Natural killer cell (primary cell): Measurements from ENCODE around the gene CIAO2B. TPM values are rescaled to one million over a fixed set of nuclear protein-coding genes. Genes with fewer than 3 reads are reported as not detected.

Experiments
- ATAC-seq, 3 donors: fragments of 150-1000 bp in 2 of 3; fragments of 200-7000 bp in 1 of 3; cut with Tn5 transposase; 1 replicate in 1 of 3; 2 replicates in 2 of 3; pipeline ENCODE4 v1.10.0; 2021; ENCODE audit warnings: mild to moderate bottlenecking in 2 of 3, moderate library complexity in 2 of 3
- DNase-seq, 2 donors: peaks; one replicate each; pipeline versions ENCODE4 v3.0.0 to v3.0.0-alpha.2; 2013 to 2021; ENCODE audit warnings: mixed read lengths in 1 of 2
- H3K27ac ChIP-seq: one replicate; pipeline ENCODE4 v1.5.1; 2013; ENCODE audit warnings: mild to moderate bottlenecking, low read length
- H3K27me3 ChIP-seq: one replicate; pipeline ENCODE4 v1.6.1; 2013; ENCODE audit warnings: low read length; ENCODE audit not compliant: control insufficient read depth, insufficient read depth
- H3K36me3 ChIP-seq: one replicate; pipeline ENCODE4 v1.6.1; 2013; ENCODE audit warnings: low read length; ENCODE audit not compliant: control insufficient read depth, insufficient read depth
- H3K4me1 ChIP-seq: one replicate; pipeline ENCODE4 v1.6.1; 2013; ENCODE audit warnings: low read length; ENCODE audit not compliant: control insufficient read depth, insufficient read depth
- H3K4me3 ChIP-seq: one replicate; pipeline ENCODE4 v1.5.1; 2013; ENCODE audit warnings: low read length
- H3K9me3 ChIP-seq: one replicate; pipeline ENCODE4 v1.6.1; 2013; ENCODE audit warnings: low read length; ENCODE audit not compliant: control insufficient read depth, insufficient read depth
- H3K27ac Mint-ChIP-seq, 2 donors: one replicate each; pipeline ENCODE4 v1.8.0; 2022; ENCODE audit warnings: mild to moderate bottlenecking in 2 of 2, mixed read lengths in 2 of 2, moderate library complexity in 1 of 2
- H3K27me3 Mint-ChIP-seq, 2 donors: one replicate each; pipeline ENCODE4 v1.8.0; 2022; ENCODE audit warnings: low read depth in 2 of 2, mixed read lengths in 2 of 2
- H3K36me3 Mint-ChIP-seq: one replicate; pipeline ENCODE4 v1.8.0; 2022; ENCODE audit warnings: mixed read lengths
- H3K4me1 Mint-ChIP-seq, 2 donors: one replicate each; pipeline ENCODE4 v1.8.0; 2022; ENCODE audit warnings: mixed read lengths in 2 of 2
- H3K4me3 Mint-ChIP-seq: one replicate; pipeline ENCODE4 v1.8.0; 2022; ENCODE audit warnings: mild to moderate bottlenecking, moderate library complexity, mixed read lengths
- H3K9me3 Mint-ChIP-seq, 2 donors: one replicate each; pipeline ENCODE4 v1.8.0; 2022; ENCODE audit warnings: mixed read lengths in 2 of 2
- WGBS: methylation state at CpG from one replicate; pipeline ENCODE4 v1.1.7; 2013; ENCODE audit warnings: missing lambda C conversion rate; ENCODE audit not compliant: insufficient coverage; 5-methylcytosine and 5-hydroxymethylcytosine counted together
- intact Hi-C: fragments of 100-400 bp; cut with micrococcal nuclease; formaldehyde crosslinking; loops from one replicate; pipeline ENCODE4 v1.14.2; 2022
- total RNA-seq, 4 donors: library from RNA; stranded (reverse); fragments of 120-200 nt in 1 of 4; gene quantifications; one replicate each; pipeline versions ENCODE4 v1.2.3 to v1.2.4, GENCODE V29; 2013 to 2022
- TF ChIP-seq, protein P1 (sequence below): fragments of 200-600 bp; IDR thresholded peaks from one replicate; pipeline ENCODE4 v1.8.0; 2022; ENCODE audit warnings: antibody characterized with exemption

Gene CIAO2B
- total RNA-seq, 3 donors from 2014 or later (not counting 1 experiment from before 2014, with no cell fraction given) = 57.2 to 62.8 (median 60.0) TPM

DNA sequence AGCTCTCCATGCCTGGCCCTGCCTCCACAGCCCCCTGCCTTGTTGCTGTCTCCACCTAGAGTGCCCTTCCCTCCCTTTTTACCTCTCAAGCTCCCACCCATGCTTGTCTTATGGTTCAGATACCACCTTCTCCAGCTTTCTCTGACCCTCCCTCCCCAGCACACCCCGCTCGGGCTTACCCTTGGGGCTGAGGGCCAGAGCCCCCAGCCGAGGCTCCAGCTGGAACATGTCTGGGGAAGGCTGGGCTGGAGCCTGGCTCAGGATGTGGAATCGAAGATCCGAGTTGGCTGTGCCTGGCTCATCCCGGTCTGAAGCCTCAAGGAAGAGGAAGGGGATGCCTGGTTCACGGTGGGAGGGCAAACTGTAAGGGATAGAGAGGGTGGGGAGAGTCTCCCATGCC is 19.2 kb downstream of the CIAO2B start:
- no peak overlapping the region for H3K4me3 Mint-ChIP-seq
- Histone ChIP-seq H3K27me3 (peaks cover under 1% of the 10 kb centered on the region), H3K9me3 (no peaks in the 10 kb centered on the region), H3K4me1 (no peaks in the 10 kb centered on the region), H3K4me3 (no peak overlapping the region), H3K27ac (no peak overlapping the region), H3K36me3 (no peaks in the 10 kb centered on the region)
- no peak for ATAC-seq
- H3K27ac Mint-ChIP-seq = no peak overlapping the region
- no peaks in the 10 kb centered on the region for H3K4me1 Mint-ChIP-seq
- H3K36me3 Mint-ChIP-seq = no peaks in the 10 kb centered on the region
- H3K27me3 Mint-ChIP-seq = peaks cover 0 to 6% of the 10 kb centered on the region in 2 donors
- no peak for DNase-seq
- H3K9me3 Mint-ChIP-seq = no peaks in the 10 kb centered on the region
- WGBS = 85% methylated on average over 6 of the region's 7 CpGs
- intact Hi-C loops = no loop called here
- TF ChIP-seq, protein P1, sequence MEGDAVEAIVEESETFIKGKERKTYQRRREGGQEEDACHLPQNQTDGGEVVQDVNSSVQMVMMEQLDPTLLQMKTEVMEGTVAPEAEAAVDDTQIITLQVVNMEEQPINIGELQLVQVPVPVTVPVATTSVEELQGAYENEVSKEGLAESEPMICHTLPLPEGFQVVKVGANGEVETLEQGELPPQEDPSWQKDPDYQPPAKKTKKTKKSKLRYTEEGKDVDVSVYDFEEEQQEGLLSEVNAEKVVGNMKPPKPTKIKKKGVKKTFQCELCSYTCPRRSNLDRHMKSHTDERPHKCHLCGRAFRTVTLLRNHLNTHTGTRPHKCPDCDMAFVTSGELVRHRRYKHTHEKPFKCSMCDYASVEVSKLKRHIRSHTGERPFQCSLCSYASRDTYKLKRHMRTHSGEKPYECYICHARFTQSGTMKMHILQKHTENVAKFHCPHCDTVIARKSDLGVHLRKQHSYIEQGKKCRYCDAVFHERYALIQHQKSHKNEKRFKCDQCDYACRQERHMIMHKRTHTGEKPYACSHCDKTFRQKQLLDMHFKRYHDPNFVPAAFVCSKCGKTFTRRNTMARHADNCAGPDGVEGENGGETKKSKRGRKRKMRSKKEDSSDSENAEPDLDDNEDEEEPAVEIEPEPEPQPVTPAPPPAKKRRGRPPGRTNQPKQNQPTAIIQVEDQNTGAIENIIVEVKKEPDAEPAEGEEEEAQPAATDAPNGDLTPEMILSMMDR = no peak

DNA sequence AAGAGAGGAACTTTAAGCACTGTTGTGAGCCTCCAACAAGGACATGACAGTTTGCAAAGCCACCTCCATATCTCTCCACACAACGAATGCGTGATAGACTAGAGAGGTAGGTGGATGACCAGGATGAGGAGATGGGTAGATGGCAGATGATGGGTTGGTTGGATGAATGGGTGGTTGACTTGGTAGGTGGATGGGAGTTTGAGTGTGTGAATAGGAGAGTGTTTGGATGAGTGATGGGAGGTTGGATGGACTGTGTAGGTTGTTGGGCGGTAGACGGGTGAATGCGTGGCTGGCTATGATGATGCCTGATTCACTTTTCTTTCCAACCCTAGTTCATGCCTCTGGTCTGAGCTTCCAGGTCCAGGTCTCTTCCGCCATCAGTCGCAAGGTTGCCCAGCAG is 19.7 kb downstream of the CIAO2B start:
- Histone ChIP-seq H3K27ac (no peak overlapping the region), H3K4me3 (no peak overlapping the region), H3K36me3 (no peaks in the 10 kb centered on the region), H3K27me3 (no peaks in the 10 kb centered on the region), H3K4me1 (no peaks in the 10 kb centered on the region), H3K9me3 (no peaks in the 10 kb centered on the region)
- no peak overlapping the region for H3K4me3 Mint-ChIP-seq
- intact Hi-C loops = no loop called here
- H3K9me3 Mint-ChIP-seq = no peaks in the 10 kb centered on the region
- H3K27me3 Mint-ChIP-seq = peaks cover 0 to 6% of the 10 kb centered on the region in 2 donors
- H3K27ac Mint-ChIP-seq = no peak overlapping the region
- TF ChIP-seq, protein P1 = no peak
- ATAC-seq = no peak
- WGBS = over 99% methylated on average over 7 of the region's 7 CpGs
- H3K4me1 Mint-ChIP-seq = no peaks in the 10 kb centered on the region
- no peaks in the 10 kb centered on the region for H3K36me3 Mint-ChIP-seq
- no peak for DNase-seq

DNA sequence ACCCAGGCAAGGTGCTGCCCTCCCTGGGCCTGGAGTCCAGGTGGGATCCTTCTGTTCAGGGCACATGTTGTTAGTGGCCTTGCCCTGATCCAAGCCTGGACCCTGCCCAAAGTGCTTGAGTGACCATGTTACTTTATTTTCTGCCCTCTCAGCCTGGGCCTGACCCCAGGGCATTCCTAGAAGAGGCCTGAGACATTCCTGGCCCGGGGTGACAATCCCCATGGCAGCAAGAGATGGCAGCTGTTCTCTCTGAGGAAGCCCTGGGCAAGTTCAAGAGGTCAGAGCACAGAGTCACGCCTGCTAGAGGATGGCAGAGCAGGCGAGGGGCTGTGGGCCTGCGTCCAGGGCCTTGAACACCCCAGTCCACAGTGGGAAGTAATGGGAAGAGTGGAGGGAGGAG is 20.5 kb downstream of the CIAO2B start:
- Mint-ChIP-seq H3K4me3 (no peak overlapping the region), H3K27me3 (peaks cover 0 to 3% of the 10 kb centered on the region in 2 donors), H3K9me3 (no peaks in the 10 kb centered on the region), H3K36me3 (no peaks in the 10 kb centered on the region), H3K4me1 (no peaks in the 10 kb centered on the region), H3K27ac (no peak overlapping the region)
- H3K27ac ChIP-seq = no peak overlapping the region
- H3K4me1 ChIP-seq = no peaks in the 10 kb centered on the region
- WGBS = 80% methylated on average over 4 of the region's 4 CpGs
- no peak for ATAC-seq
- intact Hi-C loops = no loop called here
- no peak for DNase-seq
- no peaks in the 10 kb centered on the region for H3K36me3 ChIP-seq
- TF ChIP-seq, protein P1 = no peak
- H3K9me3 ChIP-seq = no peaks in the 10 kb centered on the region
- H3K27me3 ChIP-seq = no peaks in the 10 kb centered on the region
- no peak overlapping the region for H3K4me3 ChIP-seq

DNA sequence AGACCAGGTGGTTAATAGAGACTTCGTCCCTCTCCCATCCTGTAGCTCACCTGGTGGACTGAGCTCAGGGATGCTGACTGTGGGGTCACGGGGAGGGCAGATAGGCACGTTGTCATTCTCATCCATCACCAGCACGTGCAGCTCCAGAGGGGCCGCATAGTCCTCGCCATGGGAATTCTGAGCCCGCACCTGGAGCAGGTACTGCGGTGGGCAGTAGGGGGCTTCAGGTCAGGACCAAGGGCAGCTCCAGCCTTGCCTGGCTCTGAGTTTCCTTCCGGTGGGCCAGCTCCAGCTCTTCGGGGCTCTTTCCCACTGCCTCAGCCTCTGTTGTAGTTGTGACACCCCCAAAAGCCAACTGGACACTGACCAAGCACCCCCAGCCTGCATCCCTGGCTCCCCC is 21.1 kb downstream of the CIAO2B start:
- Mint-ChIP-seq H3K4me1 (no peaks in the 10 kb centered on the region), H3K36me3 (no peaks in the 10 kb centered on the region), H3K9me3 (no peaks in the 10 kb centered on the region), H3K27ac (no peak overlapping the region), H3K27me3 (peaks cover 0 to 3% of the 10 kb centered on the region in 2 donors), H3K4me3 (no peak overlapping the region)
- WGBS = 54% methylated on average over 10 of the region's 10 CpGs
- Histone ChIP-seq H3K4me3 (no peak overlapping the region), H3K27ac (no peak overlapping the region), H3K36me3 (no peaks in the 10 kb centered on the region), H3K4me1 (no peaks in the 10 kb centered on the region), H3K9me3 (no peaks in the 10 kb centered on the region), H3K27me3 (no peaks in the 10 kb centered on the region)
- TF ChIP-seq, protein P1 = no peak
- intact Hi-C loops = no loop called here
- ATAC-seq (no peak), DNase-seq (no peak)
